ENCODE data around the gene IGSF1.
"Not testable (repeated sequence)": the region's sequence is repeated elsewhere in the genome, so short reads cannot be mapped to it uniquely, and the experiment has no call there.

The IGSF1 gene

GRCh38 chrX:131264665-131265064, 24.4 kb downstream of the IGSF1 start:
- DNase-seq = no peak

DNA sequence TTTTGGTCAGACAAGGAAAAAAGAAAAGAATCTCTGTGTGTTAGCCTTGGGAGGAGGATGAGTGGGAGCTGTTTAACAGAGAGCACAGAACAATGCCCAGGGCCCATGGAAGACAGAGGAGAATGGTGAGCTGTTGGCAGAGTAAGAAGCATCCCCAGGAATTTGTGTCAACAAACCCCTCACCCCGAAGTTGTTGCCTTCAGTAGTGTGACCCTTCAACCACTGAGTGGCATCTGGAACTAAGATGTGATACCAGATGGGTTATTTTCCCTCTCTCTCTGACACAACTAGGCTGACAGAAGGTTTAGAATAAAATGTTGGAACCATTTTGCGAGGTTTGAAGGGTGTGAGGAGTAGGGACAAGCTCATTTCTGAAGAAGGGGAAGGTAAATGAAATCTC, 25.1 kb downstream of the IGSF1 start:
- DNase-seq = no peak

- DNase-seq = no peak
These were observed 26.1 kb downstream of the IGSF1 start for GRCh38 chrX:131262738-131263679.

DNA sequence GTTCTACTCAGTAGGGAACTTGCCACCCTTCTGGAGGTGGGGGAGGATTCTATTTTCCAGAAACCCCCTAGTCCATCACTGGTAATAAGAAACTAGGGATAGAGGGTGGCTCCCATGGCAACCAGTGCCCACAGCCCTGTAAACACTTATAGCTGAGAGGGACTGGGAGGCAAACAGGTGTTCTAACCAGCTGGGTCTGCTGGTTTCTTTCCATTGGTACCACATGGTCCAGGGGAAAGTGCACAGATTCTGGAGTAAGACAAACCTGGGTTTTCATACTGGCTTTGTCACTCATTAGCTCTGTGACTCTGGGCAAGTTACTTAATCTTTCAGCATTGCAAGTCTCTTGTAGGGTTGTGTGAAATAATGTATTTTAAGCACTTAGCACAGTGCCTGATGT, 26.9 kb downstream of the IGSF1 start:
- no peak for DNase-seq

- DNase-seq = no peak
These were observed 31.7 kb downstream of the IGSF1 start for GRCh38 chrX:131257367-131257766.

DNA sequence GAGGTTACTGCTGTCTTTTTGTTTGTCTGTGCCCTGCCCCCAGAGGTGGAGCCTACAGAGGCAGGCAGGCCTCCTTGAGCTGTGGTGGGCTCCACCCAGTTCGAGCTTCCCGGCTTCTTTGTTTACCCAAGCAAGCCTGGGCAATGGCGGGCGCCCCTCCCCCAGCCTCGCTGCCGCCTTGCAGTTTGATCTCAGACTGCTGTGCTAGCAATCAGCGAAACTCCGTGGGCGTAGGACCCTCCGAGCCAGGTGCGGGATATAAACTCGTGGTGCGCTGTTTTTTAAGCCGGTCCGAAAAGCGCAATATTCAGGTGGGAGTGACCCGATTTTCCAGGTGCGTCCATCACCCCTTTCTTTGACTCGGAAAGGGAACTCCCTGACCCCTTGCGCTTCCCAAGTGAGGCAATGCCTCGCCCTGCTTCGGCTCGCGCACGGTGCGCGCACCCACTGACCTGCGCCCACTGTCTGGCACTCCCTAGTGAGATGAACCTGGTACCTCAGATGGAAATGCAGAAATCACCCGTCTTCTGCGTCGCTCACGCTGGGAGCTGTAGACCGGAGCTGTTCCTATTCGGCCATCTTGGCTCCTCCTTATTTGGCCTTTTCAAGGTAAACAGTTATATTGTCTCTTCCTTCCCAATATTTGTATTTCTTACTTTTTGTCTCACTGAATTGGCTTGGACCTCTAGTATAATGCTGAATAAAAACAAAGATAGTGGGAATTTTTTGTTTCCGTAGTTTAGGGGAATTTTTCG, 37.9 kb downstream of the IGSF1 start:
- DNase-seq = not testable (repeated sequence)

DNA sequence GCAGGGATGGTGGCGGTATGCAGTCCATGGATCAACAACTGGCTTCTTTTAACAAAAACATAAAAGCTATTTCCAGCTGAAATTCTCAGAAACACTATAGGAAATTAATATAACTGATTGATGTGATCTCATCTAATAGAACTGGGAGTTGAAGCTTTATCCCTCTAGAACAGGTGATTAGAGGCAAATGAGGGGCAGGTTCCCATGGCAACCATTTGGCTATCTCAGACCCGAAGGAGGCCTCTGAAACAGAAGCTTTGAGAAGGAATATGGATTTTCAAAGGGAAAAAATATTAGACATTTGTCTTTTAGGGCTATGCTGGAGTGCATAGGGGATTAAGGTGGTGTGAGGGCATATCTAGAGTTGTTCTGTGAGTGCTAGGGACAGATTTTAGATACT, 50.0 kb downstream of the IGSF1 start:
- no peak for DNase-seq

DNA sequence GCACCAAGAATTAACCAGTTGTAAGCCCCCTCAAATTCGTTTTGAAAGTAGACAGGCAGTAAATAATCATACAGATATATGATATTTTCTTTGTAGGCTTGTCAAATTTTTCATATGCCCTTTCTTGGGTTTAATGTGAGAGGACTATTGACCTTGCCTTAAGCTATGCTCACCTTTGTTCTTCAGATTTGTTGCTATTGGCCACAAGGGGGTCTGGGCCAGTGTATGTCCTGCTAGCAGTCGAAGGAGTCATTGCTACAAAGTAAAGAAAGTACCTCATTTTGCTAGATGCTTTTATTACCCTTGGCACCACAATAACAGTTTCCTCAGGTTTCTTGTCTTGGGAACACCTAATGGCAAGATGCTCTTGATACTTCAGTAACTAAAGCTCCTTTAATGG, 51.7 kb downstream of the IGSF1 start:
- DNase-seq = no peak

GRCh38 chrX:131235768-131236545, 53.1 kb downstream of the IGSF1 start:
- no peak for DNase-seq

DNA sequence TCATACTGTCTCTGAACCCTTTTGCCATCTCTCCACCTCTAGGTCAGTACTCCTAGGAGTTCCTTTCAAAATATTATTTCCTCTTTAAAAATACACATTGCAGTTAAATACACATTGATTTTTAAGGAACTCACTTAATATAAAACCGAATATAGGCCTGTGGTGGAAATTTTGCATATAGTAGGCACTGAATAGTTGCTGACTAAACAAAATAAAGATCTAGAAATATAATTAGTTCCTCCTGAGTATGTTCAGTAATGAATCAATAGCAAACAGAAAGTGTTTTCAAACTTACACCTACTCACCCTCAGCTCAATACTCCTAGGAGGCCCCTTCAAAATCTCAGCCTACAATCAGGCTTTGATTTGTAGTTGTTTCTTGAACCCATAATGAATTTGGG, 61.5 kb downstream of the IGSF1 start:
- no peak for DNase-seq

- no peak for DNase-seq
These were observed 62.5 kb downstream of the IGSF1 start for GRCh38 chrX:131226591-131226990.

GRCh38 chrX:131225078-131225477, 64.0 kb downstream of the IGSF1 start:
- DNase-seq = no peak
